PC-3 (cell line): ENCODE data around the gene GSTM4.

ENCODE experiments used
- EZH2 ChIP-seq: fragments of 300-600 bp; sonication (generic); IDR thresholded peaks from one replicate; pipeline ENCODE4 v1.6.1; 2017; ENCODE audit warnings: antibody characterized with exemption, mild to moderate bottlenecking, low read length; ENCODE audit not compliant: unreplicated experiment
- TF ChIP-seq, protein P1 (sequence below): fragments of 300-600 bp; sonication (generic); conservative IDR thresholded peaks from 2 replicates; pipeline ENCODE4 v1.5.1; 2017; ENCODE audit warnings: antibody characterized with exemption, low read depth, mild to moderate bottlenecking, low read length

DNA sequence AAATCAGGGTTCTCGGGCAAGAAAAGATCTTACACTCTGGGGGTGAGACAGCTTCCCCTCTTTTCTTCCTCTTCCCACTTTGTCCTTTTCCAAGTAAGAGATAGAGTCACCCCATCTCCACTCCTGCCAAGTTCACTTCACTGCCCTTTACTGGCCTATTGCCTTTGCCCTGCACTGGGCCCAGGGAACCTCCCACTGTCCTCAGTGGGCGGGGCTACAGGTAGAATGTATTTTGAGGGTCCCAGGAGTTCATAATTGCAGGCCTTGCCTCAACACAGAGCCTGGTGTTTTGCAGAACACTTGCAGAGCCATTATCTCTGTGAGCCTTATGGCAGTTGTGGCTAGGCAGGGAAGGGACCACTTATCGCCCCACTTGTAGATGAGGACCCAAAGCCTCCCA is 33.0 kb upstream of the GSTM4 start:
- TF ChIP-seq, protein P1, sequence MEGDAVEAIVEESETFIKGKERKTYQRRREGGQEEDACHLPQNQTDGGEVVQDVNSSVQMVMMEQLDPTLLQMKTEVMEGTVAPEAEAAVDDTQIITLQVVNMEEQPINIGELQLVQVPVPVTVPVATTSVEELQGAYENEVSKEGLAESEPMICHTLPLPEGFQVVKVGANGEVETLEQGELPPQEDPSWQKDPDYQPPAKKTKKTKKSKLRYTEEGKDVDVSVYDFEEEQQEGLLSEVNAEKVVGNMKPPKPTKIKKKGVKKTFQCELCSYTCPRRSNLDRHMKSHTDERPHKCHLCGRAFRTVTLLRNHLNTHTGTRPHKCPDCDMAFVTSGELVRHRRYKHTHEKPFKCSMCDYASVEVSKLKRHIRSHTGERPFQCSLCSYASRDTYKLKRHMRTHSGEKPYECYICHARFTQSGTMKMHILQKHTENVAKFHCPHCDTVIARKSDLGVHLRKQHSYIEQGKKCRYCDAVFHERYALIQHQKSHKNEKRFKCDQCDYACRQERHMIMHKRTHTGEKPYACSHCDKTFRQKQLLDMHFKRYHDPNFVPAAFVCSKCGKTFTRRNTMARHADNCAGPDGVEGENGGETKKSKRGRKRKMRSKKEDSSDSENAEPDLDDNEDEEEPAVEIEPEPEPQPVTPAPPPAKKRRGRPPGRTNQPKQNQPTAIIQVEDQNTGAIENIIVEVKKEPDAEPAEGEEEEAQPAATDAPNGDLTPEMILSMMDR, result no peak
- TF ChIP-seq EZH2, result no peak
